Kidney tubule cell (primary cell): ENCODE results near the gene OR6B1.
"Not testable (repeated sequence)": the region's sequence is repeated elsewhere in the genome, so short reads cannot be mapped to it uniquely, and the experiment has no call there.

Experiments
- DNase-seq: peaks from one replicate; pipeline ENCODE4 v3.0.0-alpha.2; 2018; ENCODE audit warnings: low spot score

Gene OR6B1

GRCh38 chr7:144038887-144039286, 38.8 kb downstream of the OR6B1 start:
- DNase-seq, result no peak

- no peak for DNase-seq
Observed at GRCh38 chr7:144048648-144049047, 48.5 kb downstream of the OR6B1 start, which contains the start of gene OR2A5. Gene OR2A5 (plus strand): TSS chr7:144048948. CDS start chr7:144050402, 1,454 bp downstream.

DNA sequence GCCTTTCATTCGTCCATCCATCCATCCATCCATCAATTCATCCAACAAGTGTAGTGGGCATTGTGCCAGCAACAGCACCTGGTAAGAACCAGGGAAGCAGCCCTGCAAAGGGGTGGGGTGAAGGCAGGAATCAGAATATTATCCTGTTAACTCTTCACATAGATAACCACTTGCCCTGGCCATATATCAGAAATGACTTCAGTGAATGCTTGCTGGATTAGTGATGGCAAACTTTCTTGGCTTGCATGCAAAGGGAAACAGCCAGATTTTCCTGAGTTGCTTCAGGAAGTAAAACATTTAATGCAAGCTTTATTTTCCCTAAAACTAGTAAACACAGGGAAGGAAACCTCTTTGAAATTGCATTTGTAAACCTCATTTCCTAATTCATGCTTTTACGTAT, 49.4 kb downstream of the OR6B1 start:
- DNase-seq, result no peak

DNA sequence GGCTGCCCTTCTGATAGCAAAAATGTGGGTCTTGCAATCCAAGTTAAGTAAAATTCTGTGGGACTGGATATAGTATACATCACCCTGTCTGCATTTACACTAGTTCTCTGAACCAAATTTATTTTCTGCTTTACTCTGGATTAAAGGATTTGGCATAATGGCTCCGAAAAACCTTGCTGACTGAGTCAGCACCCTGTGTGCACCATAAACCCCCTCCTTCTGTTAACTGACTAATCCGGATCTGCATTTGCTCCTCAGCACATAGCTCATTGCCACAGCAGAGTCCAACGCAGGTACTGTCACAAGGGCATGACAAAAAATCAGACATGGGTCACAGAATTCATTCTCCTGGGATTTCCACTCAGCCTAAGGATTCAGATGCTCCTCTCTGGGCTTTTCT, 50.0 kb downstream of the OR6B1 start:
- peak; percentile 16 for DNase-seq

- DNase-seq, result not testable (repeated sequence)
Observed at GRCh38 chr7:144050884-144051283, 50.8 kb downstream of the OR6B1 start.

DNA sequence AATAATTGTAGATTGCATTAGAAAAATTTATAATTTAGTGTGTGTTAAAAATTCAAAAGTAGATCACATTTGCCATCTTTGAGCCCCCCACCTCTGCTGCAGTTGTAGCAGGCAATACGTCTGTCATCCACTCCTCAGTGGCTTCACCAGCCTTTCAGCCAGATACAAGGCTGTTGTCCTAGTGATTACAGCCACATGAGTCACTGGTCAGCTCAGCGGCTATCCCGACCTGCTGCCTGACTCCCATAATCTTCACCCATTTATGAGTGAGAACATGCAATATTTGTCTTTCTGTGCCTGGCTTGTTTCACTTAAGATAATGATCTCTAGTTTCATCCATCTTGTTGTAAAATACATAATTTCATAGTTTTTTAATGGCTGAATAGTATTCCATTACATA, 57.8 kb downstream of the OR6B1 start:
- DNase-seq, result peak; percentile 55
